Liver (tissue), 3 donors: Measurements from ENCODE around the gene VWA2.

Experiments
- CTCF ChIP-seq: fragments of 150-350 bp; IDR thresholded peaks from 2 replicates; pipeline ENCODE4 v1.5.1; 2017; ENCODE audit warnings: improper control_type of control experiment, low read depth, low read length; ENCODE audit not compliant: missing input control
- EGR1 ChIP-seq, 2 donors: IDR thresholded peaks; 2 replicates each; pipeline ENCODE4 v1.6.1; 2016 to 2018; ENCODE audit warnings: antibody characterized with exemption in 2 of 2, low read depth in 2 of 2
- NR2F2 ChIP-seq: IDR thresholded peaks from 2 replicates; pipeline ENCODE4 v1.6.1; 2016; ENCODE audit warnings: antibody characterized with exemption
- RAD21 ChIP-seq, 2 donors: IDR thresholded peaks; 2 replicates each; pipeline ENCODE4 v1.6.1; 2016; ENCODE audit warnings: antibody characterized with exemption in 2 of 2, mild to moderate bottlenecking in 2 of 2
- REST ChIP-seq: IDR thresholded peaks from 2 replicates; pipeline ENCODE4 v1.6.1; 2016; ENCODE audit warnings: antibody characterized with exemption, mild to moderate bottlenecking
- donor health status: healthy.
- donor health status: healthy.

DNA sequence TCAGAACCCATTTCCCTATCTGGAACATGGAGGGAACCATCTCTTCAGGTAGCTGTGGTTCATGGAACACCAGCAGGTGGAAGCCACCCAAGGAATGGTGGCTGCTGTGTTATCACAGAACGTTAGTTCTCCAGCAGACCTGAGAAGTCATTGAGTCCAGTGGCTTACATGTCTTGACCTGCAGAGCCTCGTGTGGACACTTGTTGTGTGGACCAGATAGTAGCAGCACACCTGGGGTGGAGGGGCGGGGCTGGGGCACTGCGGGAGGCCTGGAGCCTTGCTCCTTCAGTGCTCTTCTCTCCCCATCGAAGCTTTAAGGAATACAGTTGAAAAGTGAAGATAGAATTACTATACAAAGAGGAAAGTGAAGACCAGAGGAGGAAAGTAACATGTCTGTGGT, 42.4 kb downstream of the VWA2 start:
- TF ChIP-seq REST (no peak), CTCF (no peak), RAD21 (IDR thresholded peaks at IDR 0.05) (no peak), EGR1 (IDR thresholded peaks at IDR 0.05; ENCODE audit: low read depth in 2 of 2) (no peak), NR2F2 (no peak)
